HG03432 (cell line): ENCODE results near the gene SELL.
"Not testable (repeated sequence)": the region's sequence is repeated elsewhere in the genome, so short reads cannot be mapped to it uniquely, and the experiment has no call there.

Experiments
- ATAC-seq: cut with Tn5 transposase; IDR thresholded peaks from one replicate; pipeline ENCODE4 v1.9.1; 2021; ENCODE audit warnings: mild to moderate bottlenecking, moderate library complexity; ENCODE audit not compliant: unreplicated experiment

SELL gene

GRCh38 chr1:169711469-169712308 is at the start of gene SELL:
TSS of gene SELL (minus strand) at chr1:169711620. CDS start at chr1:169711498, 122 bp downstream.
- peak; percentile 82 for ATAC-seq

- ATAC-seq = no peak
Observed at GRCh38 chr1:169759038-169759437, 47.6 kb upstream of the SELL start.

GRCh38 chr1:169753549-169753948 is 42.1 kb upstream of the SELL start:
- ATAC-seq = no peak

- ATAC-seq = no peak
Observed at GRCh38 chr1:169750041-169750440, 38.6 kb upstream of the SELL start.

- no peak for ATAC-seq
Observed at GRCh38 chr1:169746550-169746949, 35.1 kb upstream of the SELL start.

GRCh38 chr1:169745015-169745861 is 33.8 kb upstream of the SELL start:
- no peak for ATAC-seq

- ATAC-seq = no peak
Observed at GRCh38 chr1:169741666-169742394, 30.4 kb upstream of the SELL start.

- ATAC-seq = no peak
Observed at GRCh38 chr1:169739980-169740379, 28.6 kb upstream of the SELL start.

GRCh38 chr1:169733924-169734323 is 22.5 kb upstream of the SELL start, which contains the start of gene SELE:
TSS of gene SELE (minus strand) at chr1:169734079. CDS start at chr1:169733612, 467 bp downstream.
- no peak for ATAC-seq

GRCh38 chr1:169731446-169731845 is 20.0 kb upstream of the SELL start:
- ATAC-seq = no peak

- no peak for ATAC-seq
Observed at GRCh38 chr1:169729991-169730390, 18.6 kb upstream of the SELL start.

GRCh38 chr1:169727307-169727706 is 15.9 kb upstream of the SELL start:
- no peak for ATAC-seq

GRCh38 chr1:169726851-169727250 is 15.4 kb upstream of the SELL start:
- ATAC-seq = no peak

- ATAC-seq = no peak
Observed at GRCh38 chr1:169725930-169726329, 14.5 kb upstream of the SELL start.

GRCh38 chr1:169724168-169724567 is 12.7 kb upstream of the SELL start:
- no peak for ATAC-seq

GRCh38 chr1:169723763-169724162 is 12.3 kb upstream of the SELL start:
- no peak for ATAC-seq

GRCh38 chr1:169722779-169723178 is 11.4 kb upstream of the SELL start:
- ATAC-seq = no peak

- ATAC-seq = not testable (repeated sequence)
Observed at GRCh38 chr1:169715100-169715499, 3.7 kb upstream of the SELL start.

GRCh38 chr1:169713090-169713489 is 1.7 kb upstream of the SELL start:
- not testable (repeated sequence) for ATAC-seq

GRCh38 chr1:169712309-169712631 is 850 bp upstream of the SELL start:
- ATAC-seq = no peak

GRCh38 chr1:169708647-169709046 is 2.8 kb downstream of the SELL start:
- ATAC-seq = no peak
